HG03066 (cell line): ENCODE measurements around the gene ARFIP1.

Experiments used
- ATAC-seq: cut with Tn5 transposase; IDR thresholded peaks from one replicate; pipeline ENCODE4 v1.9.1; 2021; ENCODE audit warnings: low read depth; ENCODE audit not compliant: unreplicated experiment

The ARFIP1 gene

DNA sequence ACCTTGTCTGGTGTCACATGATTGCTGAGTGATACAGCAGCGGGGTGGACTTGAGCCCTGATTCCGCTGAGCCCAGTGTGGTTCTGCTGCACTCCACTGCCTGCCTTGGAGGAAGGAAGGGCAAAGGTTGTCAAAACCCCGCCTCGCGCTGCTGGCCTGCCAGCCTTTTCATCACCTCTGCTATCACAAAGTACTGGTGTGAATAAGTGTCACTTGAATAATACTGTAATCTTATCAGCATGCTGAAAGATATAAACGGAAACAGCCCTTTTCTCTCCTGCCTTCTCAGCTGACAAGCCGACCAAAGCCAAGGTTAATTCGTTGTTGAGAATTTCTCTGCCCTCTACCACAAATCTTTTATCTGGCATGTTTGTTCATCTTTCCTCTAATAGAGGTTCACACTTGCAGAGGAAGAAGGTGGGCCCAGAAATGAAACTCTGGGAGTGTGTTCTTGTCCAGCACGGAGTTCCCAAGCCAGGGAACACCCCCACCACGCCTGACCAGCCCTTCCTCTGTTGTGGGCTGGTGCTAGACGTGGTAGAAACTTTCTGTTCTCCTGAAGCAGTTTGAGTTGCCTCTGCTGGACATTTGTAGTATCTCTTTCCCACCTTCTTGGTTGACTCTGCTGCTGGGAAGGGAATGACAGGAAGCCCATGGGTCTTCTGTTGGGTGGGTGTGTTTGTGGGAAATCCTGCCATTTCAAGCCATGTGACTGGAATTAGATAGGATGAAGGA is 177.8 kb downstream of the ARFIP1 start:
- ATAC-seq, result no peak

DNA sequence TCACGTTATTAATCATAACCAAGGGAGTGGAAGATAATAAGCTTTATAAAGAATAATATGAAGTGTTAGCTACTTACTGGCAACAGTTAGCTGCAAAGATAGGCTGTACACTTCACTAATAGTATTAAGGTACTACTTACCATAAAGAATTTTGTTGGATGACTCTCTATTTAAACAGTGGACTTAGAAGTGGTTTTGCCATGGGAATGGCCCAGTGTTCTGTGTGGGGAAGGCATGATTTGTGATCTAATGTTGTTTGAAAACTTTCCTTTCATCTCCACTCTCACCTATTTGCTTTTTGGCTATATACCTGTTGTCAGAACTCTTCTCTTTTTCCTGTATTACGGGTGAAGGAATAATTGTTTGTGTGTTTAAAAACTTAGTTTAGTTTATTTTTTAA is 179.3 kb downstream of the ARFIP1 start:
- ATAC-seq, result no peak

DNA sequence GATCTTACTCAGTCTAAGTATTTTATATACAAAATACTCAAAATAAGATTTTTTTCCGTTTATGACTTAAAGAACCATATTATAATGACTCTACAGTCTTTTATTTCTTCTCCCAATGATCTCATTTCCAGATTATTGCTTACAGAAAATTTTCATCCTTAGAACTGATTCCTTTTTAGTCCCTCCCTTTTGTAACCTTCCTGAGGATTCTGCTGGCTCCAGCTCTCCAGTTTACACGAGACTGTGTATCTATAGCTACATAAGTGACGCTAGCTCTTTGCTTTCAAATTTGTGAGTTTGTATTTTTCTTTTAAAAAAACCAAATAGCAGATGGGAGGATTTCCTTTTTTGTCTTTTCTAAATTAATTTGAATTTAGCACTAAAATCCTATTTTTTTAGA is 180.3 kb downstream of the ARFIP1 start:
- no peak for ATAC-seq

GRCh38 chr4:152961014-152961772 is 181.4 kb downstream of the ARFIP1 start:
- no peak for ATAC-seq

- ATAC-seq, result no peak
Measured at GRCh38 chr4:152961773-152962115, 182.0 kb downstream of the ARFIP1 start.
